Epidermal melanocyte (primary cell): Measurements from ENCODE around the gene NINJ1.
"Not testable (repeated sequence)": the region's sequence is repeated elsewhere in the genome, so short reads cannot be mapped to it uniquely, and the experiment has no call there.

Experiments
- DNase-seq: peaks from one replicate; pipeline ENCODE4 v3.0.0; 2011; ENCODE audit warnings: low spot score; ENCODE audit not compliant: insufficient read length

Gene NINJ1

DNA sequence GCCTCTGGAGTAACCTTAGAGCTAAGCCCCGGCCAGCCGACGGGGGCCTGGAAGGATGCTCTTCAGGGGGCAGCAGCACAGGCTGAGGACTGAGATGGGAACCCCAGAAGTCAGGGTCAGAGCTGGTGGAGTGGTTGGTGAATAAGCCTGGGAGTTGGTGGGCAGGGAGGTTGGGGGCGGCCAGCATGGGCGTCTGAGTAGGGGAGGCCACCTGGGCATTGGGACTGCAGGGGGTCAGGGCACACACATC, 14.4 kb downstream of the NINJ1 start:
- no peak for DNase-seq

GRCh38 chr9:93118863-93119702, 15.0 kb downstream of the NINJ1 start:
- DNase-seq: no peak

DNA sequence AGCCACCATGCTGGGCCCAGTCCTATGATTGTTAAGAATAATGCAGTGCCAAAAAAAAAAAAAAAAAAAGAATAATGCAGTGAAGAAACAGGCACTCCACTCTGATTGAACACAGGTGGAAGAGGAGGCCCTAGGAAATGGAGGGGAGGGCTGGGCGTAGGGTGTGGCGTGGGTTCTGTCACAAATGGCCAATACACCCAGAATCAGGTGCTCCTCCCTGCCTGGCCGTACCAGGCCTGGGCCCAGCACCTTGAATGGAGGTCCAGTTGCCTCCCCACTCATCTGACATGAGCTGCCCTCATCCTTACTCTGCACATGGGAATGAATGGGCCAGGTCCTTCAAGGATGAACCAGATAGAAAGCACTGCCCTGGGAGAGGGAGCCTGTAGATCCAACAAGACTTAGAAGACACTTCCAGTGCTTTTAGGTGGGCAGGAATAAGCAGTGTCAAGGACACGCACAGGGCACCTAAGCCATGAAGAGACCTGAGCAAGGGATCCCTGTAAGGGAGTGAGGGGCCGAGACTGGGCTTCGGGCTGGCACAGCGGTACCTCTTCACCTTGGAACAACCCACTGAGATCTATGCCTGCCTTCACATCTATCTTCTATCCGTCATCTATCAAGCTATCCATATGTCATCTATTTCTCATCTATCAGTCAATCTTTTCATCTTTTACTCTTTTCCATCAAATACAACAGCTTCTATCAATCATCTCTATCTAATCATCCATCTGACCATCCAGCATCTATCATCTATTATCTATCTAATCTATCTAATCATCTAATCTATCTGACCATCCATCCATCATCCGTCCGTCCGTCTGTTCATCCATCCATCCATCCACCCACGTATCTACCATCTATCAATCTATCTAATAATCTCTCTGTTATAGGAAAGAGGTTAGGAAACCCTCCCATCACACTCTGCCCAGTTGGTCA, 15.9 kb downstream of the NINJ1 start:
- no peak for DNase-seq

- DNase-seq: not testable (repeated sequence)
Measured at GRCh38 chr9:93117521-93117920, 16.5 kb downstream of the NINJ1 start.

GRCh38 chr9:93116072-93116961, 17.7 kb downstream of the NINJ1 start:
- DNase-seq: no peak

DNA sequence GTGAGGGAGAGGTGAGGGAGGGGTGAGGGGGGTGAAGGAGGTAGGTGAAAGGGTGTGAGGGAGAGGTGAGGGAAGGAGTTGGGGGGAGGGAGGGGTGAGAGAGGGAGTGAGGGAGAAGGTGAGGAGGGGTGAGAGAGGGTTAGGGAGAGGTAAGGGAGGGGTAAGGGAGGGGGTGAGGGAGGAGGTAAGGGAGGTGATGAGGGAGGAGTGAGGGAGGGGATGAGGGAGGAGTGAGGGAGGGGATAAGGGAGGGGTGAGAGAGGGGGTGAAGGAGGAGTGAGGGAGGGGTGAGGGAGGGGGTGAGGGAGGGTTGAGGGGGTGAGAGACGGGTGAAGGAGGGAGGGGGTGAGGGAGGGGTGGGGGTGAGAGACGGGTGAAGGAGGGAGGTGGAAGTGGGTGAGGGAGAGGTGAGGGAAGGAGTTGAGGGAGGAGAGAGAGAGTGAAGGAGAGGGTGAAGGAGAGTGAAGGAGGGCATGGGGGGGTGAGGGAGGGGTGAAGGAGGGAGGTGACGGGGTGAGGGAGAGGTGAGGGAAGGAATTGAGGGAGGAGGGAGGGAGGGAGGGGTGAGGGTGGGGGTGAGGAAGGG, 18.5 kb downstream of the NINJ1 start:
- DNase-seq: no peak

DNA sequence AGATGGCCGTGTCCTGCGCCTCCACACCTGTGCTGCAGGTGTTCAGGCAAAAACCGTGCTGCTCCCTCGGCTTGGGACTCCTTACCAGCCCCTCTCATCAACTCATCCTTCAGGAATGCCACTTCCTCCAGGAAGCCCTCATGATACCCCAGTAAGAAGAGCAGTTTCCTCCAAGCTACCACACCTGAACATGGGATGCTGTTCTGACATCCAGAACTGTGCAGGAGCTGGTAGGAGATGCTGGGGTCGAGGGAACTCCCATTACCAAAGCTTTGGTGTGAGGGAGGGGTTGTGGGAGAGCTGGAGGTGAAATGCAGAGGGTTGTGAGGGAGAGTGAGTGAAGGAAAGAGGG, 19.1 kb downstream of the NINJ1 start:
- DNase-seq: no peak

GRCh38 chr9:93114169-93114983, 19.7 kb downstream of the NINJ1 start:
- DNase-seq: no peak

- no peak for DNase-seq
Measured at GRCh38 chr9:93112864-93113389, 21.1 kb downstream of the NINJ1 start.

DNA sequence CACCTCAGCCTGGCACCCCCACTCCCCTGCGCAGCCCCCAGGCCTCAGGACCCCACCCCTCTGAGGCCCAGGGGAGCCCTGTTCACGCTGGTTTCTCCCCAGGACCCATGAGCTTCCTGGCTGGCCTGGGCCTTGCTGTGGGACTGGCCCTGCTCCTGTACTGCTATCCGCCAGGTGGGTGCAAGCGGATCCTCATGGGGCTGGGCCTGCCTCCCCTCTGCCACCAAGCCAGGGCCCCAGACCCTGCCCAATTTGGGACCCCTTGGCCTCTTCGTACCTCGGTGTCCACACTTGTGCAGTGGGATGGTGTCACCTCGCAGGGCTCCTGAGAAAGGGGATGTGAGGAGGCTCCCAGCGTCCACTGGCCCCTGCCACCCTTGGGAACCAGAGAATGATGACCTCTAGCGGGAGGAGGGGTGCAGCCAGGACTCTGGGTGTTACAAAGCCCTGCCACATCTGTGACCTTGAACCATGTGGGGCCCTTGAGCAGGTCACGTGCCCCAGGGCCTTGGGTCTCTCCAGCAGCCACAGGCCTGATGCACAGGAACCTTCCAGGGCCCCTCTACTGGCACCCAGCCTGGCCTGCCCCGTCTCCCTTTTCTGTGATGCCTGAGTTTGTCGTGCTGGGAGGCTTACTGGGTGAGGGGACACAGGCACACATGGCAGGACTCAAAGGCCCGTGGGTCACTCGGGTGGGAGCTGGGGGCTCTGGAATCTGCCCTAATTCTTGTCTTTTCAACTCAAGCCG, 21.8 kb downstream of the NINJ1 start:
- DNase-seq: no peak

DNA sequence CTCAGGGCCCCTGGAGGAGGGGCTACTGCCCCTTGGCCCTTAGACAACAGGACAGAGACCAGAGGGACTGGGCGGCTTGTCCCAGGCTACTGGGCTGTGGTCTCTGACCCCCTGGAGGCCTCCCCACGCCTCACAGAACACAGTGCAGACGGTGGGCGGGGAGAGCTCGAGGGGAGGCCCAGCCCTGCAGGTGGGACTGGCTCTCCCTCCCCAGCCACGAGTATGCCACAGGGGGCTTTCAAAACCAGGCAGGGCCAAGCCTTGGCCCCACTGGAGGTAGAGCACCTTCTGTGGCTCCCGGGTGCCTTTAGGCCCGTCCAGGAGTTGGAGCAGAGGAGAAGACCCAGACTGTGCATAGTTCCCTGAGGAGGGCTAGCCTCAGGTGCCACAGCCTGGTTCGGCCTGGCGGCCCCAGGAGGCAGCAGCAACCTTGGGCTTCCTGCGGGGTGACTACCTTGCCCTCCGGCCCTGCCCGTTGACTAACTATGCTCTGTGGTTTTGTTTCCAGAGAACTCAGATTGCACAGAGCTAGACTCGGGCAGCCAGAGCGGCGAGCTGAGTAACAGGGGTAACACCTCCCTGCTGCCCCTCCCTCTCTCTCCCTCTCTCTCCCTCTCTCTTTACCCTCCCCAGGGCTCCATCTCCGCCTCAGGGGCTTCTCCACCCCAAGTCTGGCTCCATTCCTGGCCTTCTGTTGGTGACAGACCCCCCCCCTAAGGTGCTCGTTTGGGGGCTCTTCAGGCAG, 22.5 kb downstream of the NINJ1 start:
- DNase-seq: no peak

- no peak for DNase-seq
Measured at GRCh38 chr9:93111001-93111370, 23.1 kb downstream of the NINJ1 start.

DNA sequence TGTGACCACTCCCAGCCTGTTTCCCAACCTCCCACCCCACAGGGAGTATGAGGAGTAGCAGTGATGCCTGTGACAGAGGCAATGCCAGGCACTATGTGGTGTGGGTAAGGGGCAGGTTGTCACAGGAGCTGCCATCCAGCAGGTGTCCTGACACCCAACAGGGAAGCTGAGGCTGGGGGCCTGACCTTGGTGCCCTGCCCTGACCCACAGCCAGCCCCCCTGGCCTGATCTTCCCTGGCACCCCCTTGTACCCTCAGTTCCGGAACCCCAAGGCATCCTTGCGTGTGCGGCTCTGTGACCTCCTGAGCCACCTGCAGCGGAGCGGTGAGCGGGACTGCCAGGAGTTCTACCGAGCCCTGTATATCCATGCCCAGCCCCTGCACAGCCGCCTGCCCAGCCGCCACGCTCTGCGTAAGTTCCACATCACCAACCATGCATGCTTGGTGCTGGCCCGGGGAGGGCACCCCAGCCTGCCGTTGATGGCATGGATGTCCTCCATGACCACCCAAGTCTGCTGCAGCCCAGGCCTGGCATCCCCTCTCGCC, 23.7 kb downstream of the NINJ1 start:
- DNase-seq: no peak

DNA sequence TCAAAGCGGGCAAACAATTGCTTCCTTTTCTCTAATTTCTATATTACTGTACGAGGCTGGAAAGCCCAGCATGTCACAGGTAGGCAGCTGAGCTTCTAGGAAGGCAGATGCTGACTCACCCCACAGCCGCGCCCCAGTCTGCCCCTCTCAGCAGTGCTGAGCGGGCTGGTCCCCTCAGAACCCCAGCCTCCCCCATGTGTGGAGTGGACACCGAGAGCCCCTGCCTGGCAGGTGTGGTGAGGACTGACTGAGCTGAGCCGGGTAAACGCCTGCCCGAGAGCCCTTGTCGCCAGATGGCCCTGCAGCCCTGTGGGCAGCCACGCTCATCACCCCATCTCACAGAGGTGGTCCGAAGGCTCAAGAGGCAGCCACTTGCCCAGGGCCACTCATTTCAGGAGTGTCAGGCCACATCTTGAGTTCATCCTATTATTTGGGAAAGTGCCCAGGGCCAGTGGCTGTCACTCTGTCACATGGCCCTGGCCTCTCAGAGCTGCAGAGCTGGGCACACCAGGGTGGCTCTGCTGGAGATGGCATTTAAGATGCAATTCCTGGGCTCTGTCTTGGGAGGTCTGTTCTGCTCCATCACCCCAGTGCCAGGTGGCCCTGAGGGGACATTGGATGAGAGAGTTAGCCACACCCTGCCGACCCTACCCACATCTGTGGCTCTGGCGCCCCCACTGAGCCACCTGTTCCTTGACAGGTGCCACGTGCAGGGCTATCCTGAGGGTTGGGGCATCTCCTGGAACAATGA, 25.6 kb downstream of the NINJ1 start:
- no peak for DNase-seq

- no peak for DNase-seq
Measured at GRCh38 chr9:93107825-93108161, 26.3 kb downstream of the NINJ1 start.

DNA sequence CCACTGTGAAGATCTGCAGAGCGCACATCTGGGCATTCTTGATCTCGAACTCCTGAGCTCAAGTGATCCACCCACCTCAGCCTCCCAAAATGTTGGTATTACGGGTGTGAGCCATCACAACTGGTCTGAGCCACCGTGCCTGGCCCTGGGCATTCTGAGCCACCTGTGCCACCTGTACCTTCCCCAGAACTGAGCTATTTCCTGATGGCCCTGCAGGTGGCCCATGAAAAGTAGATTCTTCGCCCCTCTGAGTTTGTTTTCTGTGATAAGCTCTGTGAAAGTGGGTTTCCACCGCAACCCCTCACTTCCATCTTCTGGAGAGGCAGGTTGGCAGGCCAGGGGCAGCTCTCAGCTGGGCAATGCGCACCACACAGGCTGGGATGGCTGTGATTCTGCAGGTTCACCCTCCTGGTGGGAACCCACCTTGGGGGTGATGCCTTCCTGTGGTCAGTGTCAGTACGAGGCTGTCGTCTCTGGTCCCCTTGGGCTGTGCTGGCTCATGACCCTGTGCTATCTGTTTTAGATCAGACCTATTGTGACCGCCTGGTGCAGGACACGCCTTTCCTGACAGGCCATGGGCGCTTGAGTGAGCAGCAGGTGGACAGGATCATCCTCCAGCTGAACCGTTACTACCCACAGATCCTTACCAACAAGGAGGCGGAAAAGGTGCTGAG, 26.8 kb downstream of the NINJ1 start:
- DNase-seq: no peak

DNA sequence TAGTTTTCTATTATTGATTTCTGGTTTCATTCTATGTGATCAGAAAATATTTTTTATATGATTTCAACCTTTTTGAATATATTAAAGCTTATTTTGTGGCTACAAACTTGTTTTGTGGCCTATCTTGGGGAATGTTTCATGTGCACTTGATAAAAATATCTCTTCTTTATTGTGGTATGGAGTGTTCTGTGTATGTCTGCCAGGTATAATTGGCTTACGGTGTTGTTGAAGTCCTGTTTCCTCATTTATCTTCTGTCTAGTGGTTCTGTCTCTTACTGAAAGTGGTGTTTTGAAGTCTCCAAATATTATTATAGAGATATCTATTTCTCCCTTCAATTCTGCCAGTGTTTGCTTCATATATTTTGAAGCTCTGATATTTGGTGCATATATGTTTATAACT, 28.4 kb downstream of the NINJ1 start:
- DNase-seq: no peak
